H1 (cell line): ENCODE data around the gene RNF31. TPM values are rescaled to one million over a fixed set of nuclear protein-coding genes. Genes with fewer than 3 reads are reported as not detected.

ENCODE experiments used
- CTCF ChIA-PET: fragments of 300-600 bp; sonication (Branson Sonifier 250); formaldehyde crosslinking; loops from one replicate; lab custom pipeline; 2021; ENCODE audit not compliant: partially characterized antibody; lab: Charles Lee
- POLR2A ChIA-PET: fragments of 300-600 bp; sonication (Branson Sonifier 250); formaldehyde crosslinking; loops from one replicate; lab custom pipeline; 2021; ENCODE audit warnings: inconsistent platforms; ENCODE audit not compliant: partially characterized antibody; lab: Charles Lee
- DNase-seq, 2 experiments: peaks; one replicate each; pipeline versions ENCODE4 v3.0.0 to v3.0.0-alpha.2; 2010 to 2022; ENCODE audit warnings: low spot score in 2 of 2, low read depth in 1 of 2, mixed read lengths in 1 of 2
- FAIRE-seq: peaks from 2 replicates; lab custom pipeline; 2011; peaks lifted over from hg19 to GRCh38; lab: Jason Lieb, UNC
- H2AFZ ChIP-seq: 2 replicates; pipeline ENCODE4 v1.8.1; 2012; ENCODE audit warnings: low read length, inconsistent platforms
- H2AK5ac ChIP-seq: 2 replicates; pipeline ENCODE4 v1.6.1; 2013; ENCODE audit warnings: low read depth, low read length
- H2BK120ac ChIP-seq: replicated peaks from 2 replicates; pipeline ENCODE3; 2013; ENCODE audit warnings: low read depth, low read length, inconsistent platforms
- H2BK12ac ChIP-seq: 2 replicates; pipeline ENCODE4 v1.6.1; 2013; ENCODE audit warnings: low read depth, low read length
- H2BK15ac ChIP-seq: 2 replicates; pipeline ENCODE4 v1.6.1; 2013; ENCODE audit warnings: low read length
- H2BK20ac ChIP-seq: 2 replicates; pipeline ENCODE4 v1.6.1; 2013; ENCODE audit warnings: low read length
- H2BK5ac ChIP-seq: 2 replicates; pipeline ENCODE4 v1.6.1; 2013; ENCODE audit warnings: low read depth, low read length
- H3K14ac ChIP-seq: 2 replicates; pipeline ENCODE4 v1.6.1; 2013; ENCODE audit warnings: inconsistent platforms; ENCODE audit not compliant: insufficient read length
- H3K18ac ChIP-seq: 2 replicates; pipeline ENCODE4 v1.6.1; 2013; ENCODE audit warnings: low read length; ENCODE audit errors: extremely low read depth
- H3K23ac ChIP-seq: 2 replicates; pipeline ENCODE4 v1.6.1; 2013; ENCODE audit warnings: inconsistent platforms; ENCODE audit not compliant: insufficient read length
- H3K23me2 ChIP-seq: 2 replicates; pipeline ENCODE4 v1.6.1; 2013; ENCODE audit warnings: low read depth, low read length
- H3K27ac ChIP-seq: 2 replicates; pipeline ENCODE4 v1.6.1; 2011; ENCODE audit warnings: low read depth, low read length, inconsistent platforms
- H3K27me3 ChIP-seq, 4 experiments: replicated peaks in 1 of 4; 1 replicate in 1 of 4; 2 replicates in 3 of 4; pipeline versions ENCODE4 v1.6.1 to v1.8.1; 2011 to 2013; ENCODE audit warnings: low read length in 3 of 4, mild to moderate bottlenecking in 3 of 4, inconsistent platforms in 2 of 4, mixed read lengths in 2 of 4, moderate library complexity in 1 of 4; ENCODE audit not compliant: control insufficient read depth in 3 of 4, insufficient read depth in 3 of 4; ENCODE audit errors: extremely low read depth in 1 of 4
- H3K36me3 ChIP-seq, 4 experiments: 2 replicates each; pipeline versions ENCODE4 v1.6.1 to v1.8.1; 2011 to 2013; ENCODE audit warnings: mild to moderate bottlenecking in 4 of 4, low read length in 3 of 4, moderate library complexity in 2 of 4, control low read depth in 1 of 4, inconsistent platforms in 1 of 4; ENCODE audit not compliant: insufficient read depth in 4 of 4, control insufficient read depth in 2 of 4
- H3K4ac ChIP-seq: replicated peaks from 2 replicates; pipeline ENCODE3; 2013; ENCODE audit warnings: low read length, low read depth, mixed read lengths, inconsistent platforms; ENCODE audit not compliant: insufficient read length
- H3K4me1 ChIP-seq, 4 experiments: replicated peaks in 1 of 4; 1 replicate in 1 of 4; 2 replicates in 3 of 4; pipeline versions ENCODE4 v1.6.1 to v1.8.1; 2011 to 2013; ENCODE audit warnings: low read length in 3 of 4, inconsistent platforms in 2 of 4, mixed read lengths in 1 of 4; ENCODE audit not compliant: insufficient read depth in 4 of 4, control insufficient read depth in 3 of 4
- H3K4me2 ChIP-seq, 2 experiments: 2 replicates each; pipeline versions ENCODE4 v1.6.1 to v1.8.1; 2011 to 2013; ENCODE audit warnings: low read depth in 2 of 2, low read length in 2 of 2, control low read depth in 1 of 2, inconsistent platforms in 1 of 2, mild to moderate bottlenecking in 1 of 2; ENCODE audit not compliant: insufficient read depth in 1 of 2
- H3K4me3 ChIP-seq, 4 experiments: fragments of 200-600, 300-600 bp in 1 of 4; sonication (generic), shearing (Covaris generic), sonication (Bioruptor Twin) in 1 of 4; 2 replicates each; pipeline versions ENCODE4 v1.5.1 to v1.8.1; 2011 to 2016; ENCODE audit warnings: low read length in 4 of 4, low read depth in 3 of 4, control low read depth in 2 of 4, inconsistent platforms in 2 of 4, mild to moderate bottlenecking in 2 of 4, mixed read lengths in 1 of 4, moderate library complexity in 1 of 4; ENCODE audit not compliant: insufficient read depth in 2 of 4; ENCODE audit errors: extremely low read depth in 1 of 4
- H3K56ac ChIP-seq: replicated peaks from 2 replicates; pipeline ENCODE3; 2013; ENCODE audit warnings: low read depth, mild to moderate bottlenecking, mixed read lengths, low read length, inconsistent platforms; ENCODE audit not compliant: insufficient read length
- H3K79me1 ChIP-seq: 2 replicates; pipeline ENCODE4 v1.6.1; 2013; ENCODE audit warnings: low read depth, low read length, control low read depth
- H3K79me2 ChIP-seq, 2 experiments: 2 replicates each; pipeline versions ENCODE4 v1.6.1 to v1.8.1; 2012 to 2013; ENCODE audit warnings: low read length in 2 of 2, mild to moderate bottlenecking in 2 of 2, inconsistent platforms in 1 of 2; ENCODE audit not compliant: insufficient read depth in 2 of 2, control insufficient read depth in 1 of 2
- H3K9ac ChIP-seq, 4 experiments: replicated peaks in 1 of 4; 1 replicate in 1 of 4; 2 replicates in 3 of 4; pipeline versions ENCODE4 v1.6.1 to v1.8.1; 2011 to 2013; ENCODE audit warnings: low read depth in 3 of 4, low read length in 3 of 4, control low read depth in 2 of 4, mild to moderate bottlenecking in 2 of 4, moderate library complexity in 2 of 4, inconsistent platforms in 1 of 4; ENCODE audit errors: extremely low read depth in 1 of 4
- H3K9me3 ChIP-seq, 2 experiments: 2 replicates each; pipeline versions ENCODE4 v1.6.1 to v1.8.1; 2012 to 2013; ENCODE audit warnings: mild to moderate bottlenecking in 2 of 2, moderate library complexity in 2 of 2, control low read depth in 1 of 2, inconsistent platforms in 1 of 2, low read depth in 1 of 2, low read length in 1 of 2, mixed read lengths in 1 of 2; ENCODE audit not compliant: insufficient read depth in 2 of 2
- H4K20me1 ChIP-seq, 2 experiments: replicated peaks in 1 of 2; 2 replicates each; pipeline versions ENCODE3 to v1.8.1; 2011 to 2013; ENCODE audit warnings: inconsistent platforms in 2 of 2, low read length in 2 of 2, mild to moderate bottlenecking in 1 of 2; ENCODE audit not compliant: insufficient read depth in 2 of 2, control insufficient read depth in 1 of 2
- H4K5ac ChIP-seq: 2 replicates; pipeline ENCODE4 v1.6.1; 2013; ENCODE audit warnings: low read length, low read depth, mixed read lengths, inconsistent platforms; ENCODE audit not compliant: insufficient read length
- H4K8ac ChIP-seq: 2 replicates; pipeline ENCODE4 v1.8.0; 2013; ENCODE audit warnings: mild to moderate bottlenecking, moderate library complexity, low read length, inconsistent platforms; ENCODE audit not compliant: insufficient read depth; ENCODE audit errors: extremely low read depth
- H4K91ac ChIP-seq: replicated peaks from 2 replicates; pipeline ENCODE3; 2013; ENCODE audit warnings: low read length, mixed read lengths, inconsistent platforms; ENCODE audit not compliant: insufficient read length
- ATF2 ChIP-seq: IDR thresholded peaks from 2 replicates; pipeline ENCODE4 v1.6.1; 2012; ENCODE audit warnings: low read length, inconsistent platforms
- ATF3 ChIP-seq: IDR thresholded peaks from 2 replicates; pipeline ENCODE4 v1.6.1; 2011; ENCODE audit warnings: low read depth, mild to moderate bottlenecking, low read length; ENCODE audit not compliant: insufficient read depth
- E2F6 ChIP-seq: IDR thresholded peaks from 2 replicates; pipeline ENCODE4 v1.6.1; 2012; ENCODE audit warnings: inconsistent platforms
- MAFK ChIP-seq: IDR thresholded peaks from 2 replicates; pipeline ENCODE4 v1.6.1; 2012; ENCODE audit warnings: low read depth, mild to moderate bottlenecking, improper control_type of control experiment, low read length
- POU5F1 ChIP-seq: IDR thresholded peaks from 2 replicates; pipeline ENCODE4 v1.6.1; 2011; ENCODE audit warnings: low read depth, mild to moderate bottlenecking, low read length, moderate library complexity
- TAF7 ChIP-seq: optimal IDR thresholded peaks from 2 replicates; pipeline ENCODE3; 2011; ENCODE audit warnings: low read depth, mild to moderate bottlenecking, inconsistent platforms, low read length, moderate library complexity, borderline replicate concordance
- TEAD4 ChIP-seq: IDR thresholded peaks from 2 replicates; pipeline ENCODE4 v1.6.1; 2012; ENCODE audit warnings: low read depth, low read length, inconsistent platforms, mixed read lengths
- YY1 ChIP-seq: IDR thresholded peaks from 2 replicates; pipeline ENCODE4 v1.6.1; 2011; ENCODE audit warnings: low read depth, mild to moderate bottlenecking, low read length
- WGBS, 2 experiments: shearing (Covaris generic) in 1 of 2; methylation state at CpG; one replicate each; pipeline versions ENCODE4 v1.1.6 to v1.1.7; 2013 to 2015; ENCODE audit warnings: low lambda C conversion rate in 2 of 2, mixed read lengths in 2 of 2, inconsistent platforms in 1 of 2, low coverage in 1 of 2, missing lambda C conversion rate in 1 of 2; ENCODE audit not compliant: insufficient replicate concordance in 2 of 2, insufficient coverage in 1 of 2, insufficient read length in 1 of 2; ENCODE audit errors: extremely low coverage in 1 of 2, missing lambda C conversion rate in 1 of 2; 5-methylcytosine and 5-hydroxymethylcytosine counted together
- polyA plus RNA-seq, 7 experiments: library from polyadenylated mRNA; depleted of rRNA in 3 of 7; stranded (reverse) in 5 of 7; unstranded in 2 of 7; fragments of >200 nt in 5 of 7; fragments of 200-250 nt in 2 of 7; gene quantifications; 1 replicate in 5 of 7; 2 replicates in 1 of 7; 4 replicates in 1 of 7; pipeline versions ENCODE4 v1.2.1 to v1.2.3, GENCODE V29; 2011 to 2013; ENCODE audit warnings: missing spikeins in 2 of 7, mixed read lengths in 2 of 7
- total RNA-seq: library from RNA; stranded (reverse); fragmentation: NEBNext Ultra II Directional; extraction: Animal tissue kit (Norgen Biotek cat#: 25700); gene quantifications from 2 replicates; pipeline ENCODE4 v1.2.1, GENCODE V29; 2021

The RNF31 gene
- total and polyA plus RNA-seq, 2 of the 8 experiments (the other 6 are each of a cell fraction or from before 2014, with no cell fraction given): 17.5 to 72.0 TPM

- no peak overlapping the region for H3K4me3 ChIP-seq
- no peak overlapping the region for H4K8ac ChIP-seq
- H2BK120ac ChIP-seq: no peak overlapping the region
- ChIA-PET CTCF (interaction anchor here (0.6 to 12.2 kb wide), 33 partner anchors 10 to 540 kb away, joined by 3 to 160 read pairs (median 3); partner anchors contain the start of genes CARMIL3, IRF9, PCK2 and PSME1), POLR2A (interaction anchor here (0.7 to 23.9 kb wide), 9 partner anchors 8 to 914 kb away, joined by 3 to 626 read pairs (median 26); partner anchors contain the start of genes CPNE6, DCAF11, EMC9 and NRL)
- H2BK5ac ChIP-seq: no peak overlapping the region
- no peaks in the 10 kb centered on the region for H3K79me1 ChIP-seq
- H3K23ac ChIP-seq: no peak overlapping the region
- DNase-seq (no peak), FAIRE-seq (no peak)
- H3K79me2 ChIP-seq: no peaks in the 10 kb centered on the region
- H3K9ac ChIP-seq: no peak overlapping the region
- H2AK5ac ChIP-seq: no peak overlapping the region
- H3K4me2 ChIP-seq: no peak overlapping the region
- no peak overlapping the region for H3K56ac ChIP-seq
- H4K91ac ChIP-seq: no peak overlapping the region
- no peaks in the 10 kb centered on the region for H3K4me1 ChIP-seq
- H3K4ac ChIP-seq: no peak overlapping the region
- H3K18ac ChIP-seq: no peak overlapping the region
- H4K5ac ChIP-seq: no peak overlapping the region
- no peak overlapping the region for H2AFZ ChIP-seq
- peaks cover 0 to 15% (median 7%) of the 10 kb centered on the region in 4 experiments; a peak in 5 of 8 replicates for H3K36me3 ChIP-seq
- H3K27me3 ChIP-seq: no peaks in the 10 kb centered on the region
- 44% methylated on average over 5 of the region's 5 CpGs; no CpG with 5 or more reads in 1 of the 2 experiments for WGBS, 2 experiments
- H2BK15ac ChIP-seq: no peak overlapping the region
- no peak overlapping the region for H3K27ac ChIP-seq
- H3K23me2 ChIP-seq: no peaks in the 10 kb centered on the region; the same call in 1 of the 2 replicates
- no peak overlapping the region for H2BK12ac ChIP-seq
- H3K9me3 ChIP-seq: peaks cover 7% of the 10 kb centered on the region in 2 experiments; a peak in 3 of 4 replicates
- no peaks in the 10 kb centered on the region for H4K20me1 ChIP-seq
- no peak overlapping the region for H2BK20ac ChIP-seq
- H3K14ac ChIP-seq: no peak overlapping the region
- TF ChIP-seq E2F6: no peak
- TF ChIP-seq ATF2: no peak
- TF ChIP-seq POU5F1: no peak
- no peak for TF ChIP-seq MAFK
- TF ChIP-seq TEAD4: no peak
- no peak for TF ChIP-seq TAF7
- no peak for TF ChIP-seq ATF3
- TF ChIP-seq YY1: no peak
These were observed 38.9 kb upstream of the RNF31 start for GRCh38 chr14:24108336-24108874.
